H9 (cell line): ENCODE data around the gene NPR1. TPM values are rescaled to one million over a fixed set of nuclear protein-coding genes. Genes with fewer than 3 reads are reported as not detected.
"Not testable (repeated sequence)": the region's sequence is repeated elsewhere in the genome, so short reads cannot be mapped to it uniquely, and the experiment has no call there.

ENCODE experiments used
- DNase-seq: peaks from one replicate; pipeline ENCODE4 v3.0.0-alpha.2; 2017
- H2AFZ ChIP-seq: one replicate; pipeline ENCODE4 v1.6.1; 2013; ENCODE audit warnings: mild to moderate bottlenecking, low read length, control low read depth, moderate library complexity
- H2AK5ac ChIP-seq: 2 replicates; pipeline ENCODE4 v1.6.1; 2013; ENCODE audit warnings: low read length, control low read depth, mixed read lengths; ENCODE audit not compliant: insufficient read length
- H2BK120ac ChIP-seq: one replicate; pipeline ENCODE4 v1.6.1; 2013; ENCODE audit warnings: low read depth, mild to moderate bottlenecking, low read length, control low read depth, inconsistent platforms; ENCODE audit not compliant: poor library complexity, severe bottlenecking
- H2BK12ac ChIP-seq: 2 replicates; pipeline ENCODE4 v1.6.1; 2013; ENCODE audit warnings: low read length, control low read depth, mixed read lengths, low read depth; ENCODE audit not compliant: insufficient read length
- H2BK15ac ChIP-seq: 2 replicates; pipeline ENCODE4 v1.6.1; 2013; ENCODE audit warnings: low read depth, low read length, control low read depth
- H2BK20ac ChIP-seq: one replicate; pipeline ENCODE4 v1.6.1; 2013; ENCODE audit warnings: low read depth, mild to moderate bottlenecking, low read length, control low read depth, inconsistent platforms; ENCODE audit not compliant: poor library complexity, severe bottlenecking
- H2BK5ac ChIP-seq: 2 replicates; pipeline ENCODE4 v1.6.1; 2013; ENCODE audit warnings: low read length, control low read depth, mixed read lengths; ENCODE audit not compliant: insufficient read length
- H3K14ac ChIP-seq: 2 replicates; pipeline ENCODE4 v1.6.1; 2013; ENCODE audit warnings: low read length, control low read depth; ENCODE audit not compliant: insufficient read depth
- H3K18ac ChIP-seq: 2 replicates; pipeline ENCODE4 v1.6.1; 2013; ENCODE audit warnings: low read depth, mild to moderate bottlenecking, mixed read lengths, low read length, control low read depth; ENCODE audit not compliant: insufficient read length
- H3K23ac ChIP-seq: 2 replicates; pipeline ENCODE4 v1.6.1; 2013; ENCODE audit warnings: low read length, control low read depth, mixed read lengths, low read depth; ENCODE audit not compliant: insufficient read length
- H3K23me2 ChIP-seq: 2 replicates; pipeline ENCODE4 v1.6.1; 2013; ENCODE audit warnings: low read depth, mild to moderate bottlenecking, mixed read lengths, low read length, control low read depth; ENCODE audit not compliant: insufficient read length, poor library complexity, severe bottlenecking
- H3K27ac ChIP-seq: 2 replicates; pipeline ENCODE4 v1.5.1; 2013; ENCODE audit warnings: low read length, control low read depth, mixed read lengths, low read depth; ENCODE audit not compliant: insufficient read length
- H3K27me3 ChIP-seq: 2 replicates; pipeline ENCODE4 v1.6.1; 2013; ENCODE audit warnings: low read length, control low read depth, inconsistent platforms; ENCODE audit not compliant: insufficient read depth
- H3K4ac ChIP-seq: 2 replicates; pipeline ENCODE4 v1.6.1; 2013; ENCODE audit warnings: low read depth, mild to moderate bottlenecking, control low read depth, inconsistent platforms, low read length, moderate library complexity
- H3K4me1 ChIP-seq: 2 replicates; pipeline ENCODE4 v1.6.1; 2013; ENCODE audit warnings: low read length, control low read depth, inconsistent platforms; ENCODE audit not compliant: insufficient read depth
- H3K4me2 ChIP-seq: 2 replicates; pipeline ENCODE4 v1.6.1; 2013; ENCODE audit warnings: low read length, control low read depth, mixed read lengths; ENCODE audit not compliant: insufficient read length, insufficient read depth
- H3K56ac ChIP-seq: 2 replicates; pipeline ENCODE4 v1.6.1; 2013; ENCODE audit warnings: low read depth, mild to moderate bottlenecking, mixed read lengths, low read length, control low read depth; ENCODE audit not compliant: insufficient read length
- H3K79me1 ChIP-seq: 2 replicates; pipeline ENCODE4 v1.6.1; 2013; ENCODE audit warnings: low read depth, mild to moderate bottlenecking, moderate library complexity, low read length, control low read depth, inconsistent platforms; ENCODE audit not compliant: insufficient read depth, poor library complexity, severe bottlenecking
- H3K79me2 ChIP-seq: 2 replicates; pipeline ENCODE4 v1.6.1; 2013; ENCODE audit warnings: low read length, control low read depth, inconsistent platforms; ENCODE audit not compliant: insufficient read depth
- H3K9ac ChIP-seq: 2 replicates; pipeline ENCODE4 v1.6.1; 2013; ENCODE audit warnings: low read length, control low read depth, mixed read lengths; ENCODE audit not compliant: insufficient read length; ENCODE audit errors: extremely low read depth
- H3K9me3 ChIP-seq: one replicate; pipeline ENCODE4 v1.6.1; 2013; ENCODE audit warnings: low read depth, low read length, inconsistent platforms; ENCODE audit not compliant: control insufficient read depth
- H3T11ph ChIP-seq: one replicate; pipeline ENCODE4 v1.6.1; 2013; ENCODE audit warnings: mild to moderate bottlenecking, low read length, control low read depth, inconsistent platforms
- H4K20me1 ChIP-seq: one replicate; pipeline ENCODE4 v1.6.1; 2013; ENCODE audit not compliant: control insufficient read depth, insufficient read length, insufficient read depth
- H4K5ac ChIP-seq: 2 replicates; pipeline ENCODE4 v1.6.1; 2013; ENCODE audit warnings: low read depth, mild to moderate bottlenecking, mixed read lengths, low read length, control low read depth; ENCODE audit not compliant: insufficient read length
- H4K8ac ChIP-seq: replicated peaks from 2 replicates; pipeline ENCODE4 v1.6.1; 2013; ENCODE audit warnings: low read length, control low read depth, mixed read lengths, low read depth; ENCODE audit not compliant: insufficient read length
- H4K91ac ChIP-seq: 2 replicates; pipeline ENCODE4 v1.6.1; 2013; ENCODE audit warnings: low read depth, mild to moderate bottlenecking, moderate library complexity, mixed read lengths, low read length, control low read depth; ENCODE audit not compliant: insufficient read length
- H3K27ac Mint-ChIP-seq, 3 experiments: 2 replicates in 2 of 3; 3 replicates in 1 of 3; pipeline ENCODE4 v1.8.0; 2020 to 2021; ENCODE audit warnings: mixed read lengths in 3 of 3, mild to moderate bottlenecking in 1 of 3, moderate library complexity in 1 of 3
- H3K27me3 Mint-ChIP-seq: 2 replicates; pipeline ENCODE4 v1.8.0; 2021; ENCODE audit warnings: low read depth, mild to moderate bottlenecking, moderate library complexity, mixed read lengths
- H3K36me3 Mint-ChIP-seq, 3 experiments: 2 replicates in 2 of 3; 3 replicates in 1 of 3; pipeline ENCODE4 v1.8.0; 2020 to 2021; ENCODE audit warnings: low read depth in 3 of 3, mixed read lengths in 3 of 3; ENCODE audit not compliant: insufficient read depth in 1 of 3
- H3K4me1 Mint-ChIP-seq, 2 experiments: 2 replicates each; pipeline ENCODE4 v1.8.0; 2020; ENCODE audit warnings: mixed read lengths in 2 of 2
- H3K4me3 Mint-ChIP-seq, 2 experiments: 2 replicates in 1 of 2; 3 replicates in 1 of 2; pipeline ENCODE4 v1.8.0; 2020 to 2021; ENCODE audit warnings: mild to moderate bottlenecking in 2 of 2, mixed read lengths in 2 of 2, moderate library complexity in 1 of 2
- H3K9me3 Mint-ChIP-seq, 2 experiments: 2 replicates in 1 of 2; 3 replicates in 1 of 2; pipeline ENCODE4 v1.8.0; 2020; ENCODE audit warnings: mild to moderate bottlenecking in 2 of 2, mixed read lengths in 2 of 2, moderate library complexity in 1 of 2
- CTCF ChIP-seq: fragments of 200-600 bp; sonication (generic); conservative IDR thresholded peaks from 3 replicates; pipeline ENCODE4 v1.8.0; 2021; ENCODE audit warnings: antibody characterized with exemption, mild to moderate bottlenecking
- WGBS: extraction: QIAGEN DNeasy Blood & Tissue Kit; methylation state at CpG from one replicate; pipeline ENCODE4 v1.1.7; 2013; ENCODE audit warnings: missing lambda C conversion rate, low lambda C conversion rate, mixed read lengths; ENCODE audit not compliant: insufficient read length; ENCODE audit errors: extremely low coverage; 5-methylcytosine and 5-hydroxymethylcytosine counted together
- total RNA-seq: library from RNA; stranded (reverse); gene quantifications from 2 replicates; pipeline ENCODE4 v1.2.1, GENCODE V29; 2021

NPR1 gene
- total RNA-seq, 1 experiment from 2014 or later = 8.6 TPM

GRCh38 chr1:153667439-153667838 lies 11.0 kb upstream of the NPR1 start:
- H3K27me3 Mint-ChIP-seq = no peaks in the 10 kb centered on the region; the same call in 1 of the 2 replicates
- peak overlapping the region in 1 of 2 experiments; percentile 27; a peak in 2 of 5 replicates for H3K4me3 Mint-ChIP-seq
- no peak overlapping the region for H2BK15ac ChIP-seq
- peaks cover 9 to 12% of the 10 kb centered on the region in 2 experiments; a peak in 3 of 4 replicates for H3K4me1 Mint-ChIP-seq
- no peak for DNase-seq
- H3K4me1 ChIP-seq = no peaks in the 10 kb centered on the region
- no peak overlapping the region for H4K8ac ChIP-seq
- no peak overlapping the region for H3K14ac ChIP-seq
- no peak overlapping the region for H3K18ac ChIP-seq
- no peak overlapping the region for H2AFZ ChIP-seq
- no peak for TF ChIP-seq CTCF
- no peak overlapping the region for H3K4ac ChIP-seq
- WGBS = no CpG with 5 or more reads among the region's 4 CpGs
- no peak overlapping the region for H3T11ph ChIP-seq
- H3K27ac Mint-ChIP-seq = peak overlapping the region in 2 of 3 experiments; percentile 11 to 28; a peak in 1 of 7 replicates
- no peak overlapping the region for H4K5ac ChIP-seq
- no peak overlapping the region for H3K4me2 ChIP-seq
- H3K9me3 Mint-ChIP-seq = no peaks in the 10 kb centered on the region
- H2BK12ac ChIP-seq = no peak overlapping the region
- H3K56ac ChIP-seq = no peak overlapping the region
- no peaks in the 10 kb centered on the region for H3K27me3 ChIP-seq
- H2BK5ac ChIP-seq = no peak overlapping the region
- peaks cover 11% of the 10 kb centered on the region for H3K23me2 ChIP-seq
- no peak overlapping the region for H3K23ac ChIP-seq
- no peak overlapping the region for H2BK120ac ChIP-seq
- H3K36me3 Mint-ChIP-seq = peaks cover 7 to 78% (median 67%) of the 10 kb centered on the region in 3 experiments; a peak in 6 of 7 replicates
- no peaks in the 10 kb centered on the region for H3K9me3 ChIP-seq
- no peak overlapping the region for H3K27ac ChIP-seq
- no peak overlapping the region for H4K91ac ChIP-seq
- H3K79me1 ChIP-seq = peaks cover 17% of the 10 kb centered on the region
- H3K79me2 ChIP-seq = peaks cover 15% of the 10 kb centered on the region
- no peak overlapping the region for H2BK20ac ChIP-seq
- H2AK5ac ChIP-seq = no peak overlapping the region
- no peaks in the 10 kb centered on the region for H4K20me1 ChIP-seq
- H3K9ac ChIP-seq = no peak overlapping the region

GRCh38 chr1:153668672-153669071 lies 9.8 kb upstream of the NPR1 start:
- H3K4me3 Mint-ChIP-seq = peak overlapping the region in 1 of 2 experiments; percentile 68; a peak in 1 of 5 replicates
- H4K8ac ChIP-seq, H2BK15ac ChIP-seq, H3K27ac Mint-ChIP-seq, H3K27ac ChIP-seq, H3T11ph ChIP-seq, H3K23ac ChIP-seq, H2BK20ac ChIP-seq, H3K9me3 ChIP-seq, H2AFZ ChIP-seq, H3K4me2 ChIP-seq, H4K91ac ChIP-seq, H3K56ac ChIP-seq, H2BK120ac ChIP-seq, H3K27me3 Mint-ChIP-seq, DNase-seq, H4K20me1 ChIP-seq, H3K18ac ChIP-seq, H3K4ac ChIP-seq, H3K9ac ChIP-seq, H2BK12ac ChIP-seq, H3K27me3 ChIP-seq, H3K9me3 Mint-ChIP-seq, H3K4me1 ChIP-seq, H4K5ac ChIP-seq, H2AK5ac ChIP-seq, H2BK5ac ChIP-seq, H3K14ac ChIP-seq: not testable (repeated sequence)
- no CpG with 5 or more reads among the region's 8 CpGs for WGBS
- peaks cover 0 to 67% (median 62%) of the 10 kb centered on the region in 3 experiments; a peak in 4 of 7 replicates for H3K36me3 Mint-ChIP-seq
- Histone ChIP-seq H3K79me1 (peaks cover 17% of the 10 kb centered on the region), H3K79me2 (peaks cover 15% of the 10 kb centered on the region), H3K23me2 (peaks cover 11% of the 10 kb centered on the region)
- peaks cover 9 to 12% of the 10 kb centered on the region in 2 experiments; a peak in 3 of 4 replicates for H3K4me1 Mint-ChIP-seq
